SKM-1 treated with dmso at 0.1 percent for 144 hours (cell line): ENCODE data around the gene CRISP3.
"Not testable (repeated sequence)": the region's sequence is repeated elsewhere in the genome, so short reads cannot be mapped to it uniquely, and the experiment has no call there.

Source experiments
- DNase-seq: peaks from one replicate; lab custom pipeline; 2025; ENCODE audit not compliant: unreplicated experiment; lab: John Stamatoyannopoulos, UW

Gene CRISP3, protein sequence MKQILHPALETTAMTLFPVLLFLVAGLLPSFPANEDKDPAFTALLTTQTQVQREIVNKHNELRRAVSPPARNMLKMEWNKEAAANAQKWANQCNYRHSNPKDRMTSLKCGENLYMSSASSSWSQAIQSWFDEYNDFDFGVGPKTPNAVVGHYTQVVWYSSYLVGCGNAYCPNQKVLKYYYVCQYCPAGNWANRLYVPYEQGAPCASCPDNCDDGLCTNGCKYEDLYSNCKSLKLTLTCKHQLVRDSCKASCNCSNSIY

DNA sequence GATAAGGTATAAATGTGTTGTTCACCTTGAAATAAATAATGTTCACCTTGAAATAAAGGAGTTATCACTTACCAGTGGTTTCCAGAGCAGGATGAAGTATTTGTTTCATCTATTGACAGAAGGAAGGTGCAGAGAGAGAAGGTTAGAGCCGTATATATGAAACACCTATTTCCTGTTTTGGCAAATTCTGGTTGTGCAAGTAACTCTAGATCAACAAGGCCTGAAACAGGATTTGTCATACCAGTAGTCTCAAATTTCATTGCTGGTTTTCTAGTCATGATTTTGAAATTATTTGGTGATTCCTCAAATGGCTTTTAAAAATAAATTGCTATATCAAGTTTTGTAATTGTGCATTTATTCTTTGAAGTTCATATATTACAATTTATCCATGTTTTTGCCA is at the start of gene CRISP3:
TSS of gene CRISP3 (minus strand) at position 130 of the 400 bp plus-strand sequence. CDS start at position 109, 21 bp downstream.
- peak; percentile 8 for DNase-seq

DNA sequence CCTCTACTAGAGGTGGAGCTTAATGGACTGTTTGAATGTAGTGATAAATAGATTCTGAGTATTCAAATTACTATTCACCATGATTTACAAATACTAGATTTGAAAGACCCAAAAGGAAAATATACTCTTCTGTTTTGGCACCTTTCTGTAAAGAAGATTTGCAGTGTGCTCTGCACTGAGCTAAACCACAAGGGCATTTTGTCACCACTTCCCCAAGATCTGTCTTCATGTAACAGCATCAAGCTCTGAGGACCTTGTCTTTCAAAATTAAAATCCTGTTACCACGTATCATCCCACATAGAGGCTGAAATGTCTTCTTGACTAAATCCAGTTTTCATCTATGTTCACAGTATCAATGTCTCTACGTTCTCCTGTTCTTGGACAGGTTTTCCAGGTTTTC is 46.2 kb upstream of the CRISP3 start:
- DNase-seq, result no peak

DNA sequence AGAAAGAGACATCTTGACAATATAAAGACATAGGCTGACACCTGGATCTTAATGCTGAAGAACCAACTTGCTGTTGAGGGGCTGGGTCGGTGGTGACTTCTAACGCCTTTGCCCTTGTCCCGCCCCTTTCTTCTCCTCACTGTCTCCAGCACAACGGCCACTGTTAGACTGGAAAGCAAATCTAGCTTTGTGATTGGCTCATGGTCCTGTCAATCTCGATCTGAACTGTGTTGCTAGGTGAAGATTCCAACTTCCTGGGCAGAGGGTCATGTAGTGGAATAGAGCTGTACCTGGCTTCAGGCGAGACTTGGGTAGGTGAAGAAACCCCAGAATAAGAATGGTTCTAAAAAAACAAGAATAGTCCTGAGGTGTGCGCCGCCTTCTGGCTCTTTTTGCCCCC is 43.0 kb upstream of the CRISP3 start, which contains the start of gene PGK2:
TSS of gene PGK2 (minus strand) at position 110 of the 400 bp plus-strand sequence. CDS start at position 12, 98 bp downstream.
- no peak for DNase-seq

DNA sequence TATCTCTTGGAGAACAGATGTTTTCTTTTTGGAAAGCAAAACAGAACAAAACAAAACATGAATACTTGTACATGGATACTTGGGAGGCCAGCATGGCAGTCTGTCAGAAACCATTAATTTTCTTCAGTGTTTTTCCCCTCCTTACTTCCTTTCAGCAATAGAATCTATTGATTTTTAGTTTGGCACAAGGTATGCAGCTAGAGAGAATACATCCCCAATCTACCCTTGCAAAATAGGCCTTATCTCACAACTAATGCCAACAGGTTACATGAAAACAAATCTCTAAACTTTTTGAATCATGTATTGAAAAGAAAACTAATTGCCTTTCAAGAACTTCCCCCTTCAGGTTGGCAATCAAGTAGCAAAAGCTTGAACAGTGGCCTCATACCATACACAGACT is 40.1 kb upstream of the CRISP3 start:
- DNase-seq, result no peak

DNA sequence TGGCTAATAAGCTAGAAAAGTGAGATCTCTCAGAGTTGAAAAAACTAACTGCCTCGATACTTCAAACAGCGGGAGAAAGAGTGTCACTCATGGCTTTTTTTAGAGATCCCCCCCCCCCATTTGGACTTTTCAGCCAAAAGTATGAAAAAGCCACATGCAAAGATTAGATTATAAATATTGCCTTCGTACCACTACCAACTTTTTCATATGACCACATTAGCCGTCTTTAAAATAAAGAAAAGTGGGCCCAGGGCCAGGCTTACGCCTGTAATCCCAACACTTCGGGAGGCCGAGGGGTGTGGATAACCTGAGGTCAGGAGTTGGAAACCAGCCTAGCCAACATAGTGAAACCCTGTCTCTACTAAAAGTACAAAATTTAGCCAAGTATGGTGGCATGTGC is 38.5 kb upstream of the CRISP3 start:
- no peak for DNase-seq

DNA sequence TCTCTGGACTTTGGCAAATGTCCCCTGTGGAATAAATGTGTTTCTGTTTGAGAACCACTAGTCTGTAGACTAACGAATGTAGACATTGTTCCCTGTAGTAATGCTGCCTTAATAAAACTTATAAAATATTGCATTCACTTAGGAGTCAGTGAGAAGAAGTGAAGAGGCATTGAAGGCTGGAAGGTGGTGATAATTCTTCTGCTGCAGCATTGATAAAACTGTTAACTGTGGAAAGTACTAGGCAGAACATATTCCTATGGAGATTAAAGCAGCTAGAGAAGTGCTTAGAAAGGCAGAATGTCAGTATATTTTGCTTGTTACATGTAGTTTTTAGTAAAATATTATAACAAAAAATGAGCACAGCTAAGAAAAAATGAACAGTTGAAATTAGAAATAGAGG is 38.1 kb upstream of the CRISP3 start:
- DNase-seq, result no peak

DNA sequence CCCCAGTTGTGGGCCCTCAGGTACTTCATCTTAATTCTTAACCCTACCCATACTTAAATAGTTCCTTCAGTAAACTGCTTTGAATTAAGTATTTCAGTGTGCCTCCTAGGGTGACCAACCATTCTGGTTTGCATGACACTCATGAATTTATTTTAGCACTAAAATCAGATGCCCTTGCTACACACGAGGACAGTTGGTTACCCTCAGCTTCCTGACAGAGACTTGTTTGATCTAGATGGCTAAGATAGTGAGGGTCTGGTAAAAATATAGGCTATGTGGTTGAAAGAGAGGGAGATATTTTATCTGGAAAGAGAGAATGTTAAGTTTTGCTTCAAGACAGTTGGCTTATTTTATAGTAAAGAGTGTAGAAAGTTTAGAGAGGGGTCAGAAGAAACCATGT is 32.3 kb upstream of the CRISP3 start:
- no peak for DNase-seq

DNA sequence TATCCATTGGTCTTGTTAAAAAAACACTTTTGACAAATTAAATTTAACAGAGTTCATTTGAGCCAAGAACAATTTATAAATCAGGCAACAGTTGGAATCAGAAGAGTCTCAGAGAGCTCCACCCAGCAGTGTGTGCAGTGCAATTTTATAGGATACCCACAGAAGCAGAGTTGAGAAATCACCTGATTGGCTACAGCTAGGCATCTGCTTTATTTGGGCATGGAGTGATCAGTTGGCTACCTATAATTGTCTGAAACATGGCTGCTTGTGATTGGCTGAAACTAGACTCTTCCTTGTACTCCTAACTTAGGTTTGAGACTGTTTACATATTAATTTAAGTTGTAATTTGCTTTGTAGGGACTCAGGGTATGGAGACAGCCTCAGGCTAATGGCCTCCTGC is 30.9 kb upstream of the CRISP3 start:
- DNase-seq, result no peak

DNA sequence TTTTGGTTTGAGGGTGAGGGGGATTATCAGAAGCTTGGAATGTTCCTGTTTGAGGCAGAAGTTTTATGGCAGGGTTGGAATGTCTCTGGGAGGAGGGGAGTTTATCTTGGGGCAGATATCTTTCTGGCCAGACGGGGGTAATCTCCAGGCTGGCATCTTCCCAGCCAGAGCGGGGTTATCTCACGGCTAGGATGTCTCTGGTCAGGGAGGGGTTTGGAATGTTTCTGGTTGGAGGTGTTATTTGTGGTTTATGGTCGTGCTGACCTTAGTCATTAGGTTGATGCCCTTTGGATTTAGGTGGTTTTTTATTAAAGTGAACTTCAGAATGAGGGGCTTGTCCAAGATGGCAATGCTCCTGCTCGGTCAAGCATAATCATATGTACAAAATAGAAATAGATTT is 28.1 kb upstream of the CRISP3 start:
- no peak for DNase-seq

DNA sequence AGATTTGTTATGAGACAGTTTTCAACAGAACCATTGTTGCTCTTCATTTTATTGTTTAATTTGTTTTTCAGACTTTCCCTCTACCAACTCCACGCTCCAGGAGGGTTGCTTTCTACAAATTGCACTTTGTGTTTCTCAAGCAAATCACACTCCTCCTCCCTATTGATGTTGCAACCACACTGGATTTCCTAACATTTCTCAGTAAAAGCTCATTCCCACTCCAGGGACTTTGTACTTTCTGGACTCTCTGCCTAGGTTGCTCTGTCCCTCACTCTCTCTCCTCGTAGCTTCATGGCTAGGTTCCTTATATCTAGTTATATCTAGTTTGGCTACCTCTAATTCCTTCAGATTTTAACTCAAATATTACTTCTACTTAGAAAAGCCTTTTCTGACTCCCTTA is 22.6 kb upstream of the CRISP3 start:
- DNase-seq, result no peak

DNA sequence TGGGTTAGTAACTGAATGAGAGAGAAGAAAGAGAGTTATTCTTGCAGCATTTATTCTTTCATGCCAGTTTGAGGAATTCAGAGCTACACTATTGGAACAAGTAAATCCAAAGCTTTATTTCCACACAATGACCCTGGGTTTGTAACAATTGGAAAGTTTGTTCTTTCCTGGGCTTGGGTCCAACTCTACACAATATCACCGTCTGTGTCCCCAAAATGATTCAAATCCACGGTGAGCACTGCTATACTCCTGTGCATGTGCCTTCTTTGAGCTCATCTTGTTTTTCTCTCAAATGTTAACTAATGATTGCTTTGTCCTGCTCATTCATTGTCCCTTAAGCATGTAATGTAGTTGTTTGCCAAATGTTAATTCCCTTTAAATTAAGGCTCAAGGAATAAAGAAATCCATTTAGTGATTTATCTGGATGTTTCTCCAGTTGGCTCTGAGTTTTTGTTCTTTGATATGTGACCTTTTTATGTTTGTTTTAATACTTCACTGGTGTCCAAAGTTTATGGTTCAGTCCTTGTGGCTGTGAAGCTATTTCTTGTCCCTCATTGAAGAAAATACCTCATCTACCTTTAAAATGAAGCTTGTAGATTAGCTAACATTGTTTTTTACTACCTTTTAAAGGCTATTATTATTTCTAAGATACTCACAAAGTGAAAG is 20.5 kb upstream of the CRISP3 start:
- DNase-seq, result no peak

DNA sequence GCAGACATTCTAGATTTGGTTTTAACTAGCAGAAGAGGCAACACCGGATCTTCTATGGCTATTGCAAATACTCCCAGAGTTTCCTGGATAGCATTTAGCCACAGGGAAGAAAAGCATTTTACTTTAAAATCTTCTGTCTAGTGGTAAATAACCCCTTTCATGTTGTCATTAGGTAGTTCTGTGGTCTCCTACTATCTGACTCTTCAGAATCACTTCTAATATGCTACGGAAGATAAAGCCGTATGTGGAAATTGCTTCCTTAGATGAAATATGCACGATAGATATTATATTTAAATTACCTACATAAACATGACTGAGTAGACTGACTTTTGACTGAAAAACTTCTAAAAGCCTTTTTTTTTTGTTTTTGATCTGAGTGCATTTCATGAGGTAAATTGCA is 759 bp downstream of the CRISP3 start:
- DNase-seq, result no peak

DNA sequence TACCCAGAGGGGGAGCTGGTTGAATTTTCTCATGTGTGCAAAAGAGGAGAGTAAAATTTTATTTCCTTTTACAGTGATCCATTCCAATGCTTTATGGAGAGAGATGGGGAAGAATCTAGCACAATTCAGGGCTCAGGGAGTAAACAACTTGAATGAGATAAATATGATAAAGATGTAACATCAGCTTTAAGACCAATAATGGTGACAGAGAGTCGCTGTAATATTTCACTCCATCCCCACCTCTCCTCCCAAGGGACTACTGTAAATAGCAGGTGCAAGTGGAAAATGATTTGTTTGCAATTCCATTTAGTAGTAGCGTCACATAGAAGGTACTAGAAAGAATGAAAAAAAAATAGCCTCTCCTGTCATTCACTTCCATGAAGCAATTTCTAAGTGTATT is 4.8 kb downstream of the CRISP3 start:
- DNase-seq, result no peak

DNA sequence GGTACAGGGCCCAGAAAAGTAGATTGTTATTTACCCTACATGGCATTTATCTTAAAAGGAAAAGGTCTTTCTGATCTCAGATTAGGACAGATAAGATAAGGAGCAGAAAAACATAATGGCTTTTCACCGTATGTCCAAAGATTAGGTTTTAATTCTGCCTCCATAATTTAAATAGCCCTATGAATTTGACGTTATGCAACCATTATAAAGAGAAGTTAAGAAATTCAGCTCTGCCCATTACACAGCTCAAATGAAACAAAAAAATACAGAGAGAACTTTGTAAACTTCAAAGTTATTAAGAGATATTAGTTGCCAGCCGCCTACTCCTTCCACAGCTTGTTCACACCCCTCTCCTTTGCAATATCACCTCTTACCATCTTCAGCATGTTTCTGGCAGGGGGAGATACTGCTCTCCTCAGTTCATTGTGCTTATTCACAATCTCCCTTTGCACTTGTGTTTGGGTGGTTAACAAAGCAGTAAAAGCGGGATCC is 8.1 kb downstream of the CRISP3 start:
- no peak for DNase-seq

DNA sequence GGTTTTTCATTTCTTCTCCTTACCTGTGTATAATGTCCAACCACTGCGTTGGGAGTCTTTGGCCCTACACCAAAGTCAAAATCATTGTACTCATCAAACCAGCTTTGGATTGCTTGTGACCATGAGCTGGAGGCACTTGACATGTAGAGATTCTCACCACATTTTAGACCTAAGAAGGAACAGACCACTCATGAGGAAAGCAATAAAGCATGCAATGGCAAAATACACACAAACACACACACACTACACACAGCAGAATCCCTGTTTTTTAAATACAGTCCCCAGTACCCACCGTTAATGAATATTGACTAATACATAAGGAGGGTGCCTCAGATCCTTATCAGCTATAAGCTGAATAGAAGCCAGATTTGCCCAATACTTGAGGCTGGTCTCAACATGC is 10.5 kb downstream of the CRISP3 start:
- DNase-seq, result no peak

DNA sequence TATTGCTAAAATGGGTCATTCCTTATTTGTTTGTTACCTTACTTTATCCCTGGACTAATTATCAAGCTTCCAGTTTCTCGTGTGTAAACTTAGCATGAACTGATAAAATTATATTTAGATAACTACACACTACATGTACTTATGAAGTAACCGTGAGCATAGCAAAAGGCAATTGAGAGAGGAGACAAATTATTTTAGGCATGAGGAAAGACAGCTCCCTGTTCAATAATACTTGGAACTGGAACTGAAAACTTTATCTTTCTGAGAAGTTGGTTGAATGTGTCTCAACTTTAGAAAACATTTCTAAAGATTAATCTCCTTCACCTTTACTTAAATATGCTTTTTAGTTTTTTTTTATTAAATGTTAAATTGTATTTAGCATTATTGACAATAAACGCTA is 11.4 kb downstream of the CRISP3 start:
- DNase-seq, result no peak

DNA sequence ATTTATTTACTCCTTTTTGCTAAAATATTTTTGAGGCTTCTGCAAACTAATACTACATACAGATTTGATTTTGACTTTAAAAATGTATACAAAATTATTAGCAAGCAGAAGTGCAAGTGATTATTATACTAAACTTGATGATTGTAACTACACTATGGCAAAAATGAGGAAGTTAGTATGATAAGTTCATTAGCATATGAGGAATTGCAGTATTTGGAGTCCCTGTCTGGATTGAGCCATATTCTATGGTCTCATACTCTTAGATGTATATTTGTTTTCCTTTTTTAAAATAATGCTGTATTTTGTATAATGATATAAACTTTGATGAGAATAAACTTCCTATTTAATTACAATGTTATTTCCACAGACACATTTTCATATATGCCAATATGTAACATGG is 13.9 kb downstream of the CRISP3 start:
- peak; percentile 35 for DNase-seq

DNA sequence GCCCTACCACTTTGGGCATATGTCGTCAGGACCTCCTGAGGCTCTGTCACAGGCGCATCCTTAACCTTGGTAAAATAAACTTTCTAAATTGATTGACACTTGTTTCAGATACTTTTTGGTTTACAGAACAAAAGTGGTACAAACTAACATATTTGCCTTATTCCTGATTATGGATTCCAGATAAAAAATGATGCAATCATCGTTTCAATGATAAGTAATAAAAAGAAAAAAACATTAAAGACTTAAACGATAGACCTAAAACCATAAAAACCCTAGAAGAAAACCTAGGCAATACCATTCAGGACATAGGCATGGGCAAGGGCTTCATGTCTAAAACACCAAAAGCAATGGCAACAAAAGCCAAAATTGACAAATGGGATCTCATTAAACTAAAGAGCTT is 20.3 kb downstream of the CRISP3 start:
- DNase-seq, result not testable (repeated sequence)

DNA sequence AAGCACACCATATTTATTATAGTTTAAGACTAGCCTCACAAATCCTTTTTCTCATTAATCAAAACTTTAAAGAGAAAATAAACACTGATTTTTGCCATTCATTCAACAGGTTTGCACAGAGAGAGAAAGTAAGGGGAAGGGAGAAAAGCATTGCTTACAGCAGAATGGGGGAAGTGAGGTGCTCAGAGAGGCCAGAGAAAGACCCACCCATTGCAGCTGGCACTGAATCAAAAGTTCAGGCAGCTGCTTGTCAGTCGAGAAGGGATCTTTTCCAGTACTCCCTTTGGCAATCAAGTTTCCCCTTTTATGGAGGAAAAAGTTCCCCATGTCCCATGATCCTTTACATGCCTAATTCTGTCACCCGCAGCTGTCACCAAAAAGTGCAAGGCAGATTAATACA is 22.9 kb downstream of the CRISP3 start:
- no peak for DNase-seq

DNA sequence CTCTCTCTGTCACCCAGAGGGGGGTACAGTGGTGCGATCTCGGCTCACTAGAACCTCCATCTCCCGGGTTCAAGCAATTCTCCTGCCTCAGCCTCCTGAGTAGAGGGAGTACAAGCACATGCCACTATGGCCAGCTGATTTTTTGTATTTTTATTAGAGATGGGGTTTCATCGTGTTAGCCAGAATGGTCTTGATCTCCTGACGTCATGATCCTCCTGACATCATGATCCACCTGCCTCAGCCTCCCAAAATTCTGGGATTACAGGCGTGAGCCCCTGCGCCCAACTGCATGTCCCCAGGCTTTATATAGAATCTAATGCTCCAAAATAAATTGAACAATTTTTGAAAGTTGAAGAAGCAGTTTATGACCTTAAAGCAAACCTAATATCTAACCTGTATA is 23.8 kb downstream of the CRISP3 start:
- no peak for DNase-seq

DNA sequence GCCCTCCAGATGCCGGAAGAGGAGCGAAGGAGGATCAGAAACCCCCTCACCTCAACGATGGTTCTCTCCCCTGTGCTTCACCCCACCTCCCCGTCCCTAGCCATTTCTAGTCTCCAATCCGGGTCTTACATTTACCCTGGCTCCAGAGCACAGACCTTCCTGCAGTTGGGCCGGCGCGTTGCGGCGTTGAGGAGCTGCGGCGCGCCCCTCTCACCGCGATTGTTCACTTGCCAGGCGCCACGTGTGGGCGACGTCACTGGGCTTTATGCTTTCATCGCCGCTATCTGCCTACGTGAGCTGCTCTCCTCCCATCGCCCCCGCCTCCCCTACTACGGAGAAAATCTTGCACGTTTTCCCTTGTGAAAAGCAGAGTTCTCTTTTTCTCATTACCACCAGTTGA is 30.8 kb downstream of the CRISP3 start, which contains the start of gene CRISP2:
TSS of gene CRISP2 (minus strand) at position 198 of the 400 bp plus-strand sequence. CDS start 4,347 bp downstream, outside the sequence.
- DNase-seq, result no peak

DNA sequence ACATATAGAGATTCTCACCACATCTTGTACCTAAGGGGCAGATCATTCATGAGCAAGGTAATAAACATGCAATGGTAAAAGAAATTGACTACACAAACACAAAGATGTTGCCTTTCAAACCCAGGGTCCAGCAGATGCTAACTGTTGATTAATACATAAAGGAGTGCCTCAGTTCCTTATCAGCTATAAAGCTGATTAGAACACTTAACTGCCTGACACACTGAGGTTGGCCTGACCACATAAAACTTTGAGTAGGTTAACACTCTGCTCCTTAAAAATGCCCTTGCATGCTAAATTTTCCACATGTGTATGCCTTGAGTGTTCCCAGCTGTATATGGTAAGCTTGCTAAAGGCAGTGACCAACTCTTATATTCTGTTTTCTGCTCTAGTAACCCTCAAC is 45.7 kb downstream of the CRISP3 start:
- no peak for DNase-seq

DNA sequence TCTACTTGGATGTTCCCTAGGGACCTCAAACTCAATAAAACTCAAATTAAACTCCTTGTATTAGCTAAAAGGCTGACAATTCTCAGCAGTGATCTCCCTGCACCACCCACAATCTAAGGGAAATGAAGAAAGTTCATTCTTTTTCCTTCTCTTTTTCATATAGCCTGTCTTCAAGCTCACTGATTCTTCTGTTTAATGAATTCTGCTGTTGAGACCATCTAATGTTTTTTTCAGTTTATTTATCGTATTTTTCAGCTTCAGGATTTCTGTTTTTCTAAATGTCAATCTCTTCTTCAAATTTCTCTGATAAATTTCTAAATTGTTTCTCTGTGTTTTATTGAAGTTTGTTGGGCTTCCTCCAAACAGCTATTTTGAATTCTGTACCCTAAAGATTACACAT is 50.7 kb downstream of the CRISP3 start:
- DNase-seq, result no peak
